Astrocyte (in vitro differentiated cells and primary cell): Measurements from ENCODE around the gene ATP6V1G2. TPM values are rescaled to one million over a fixed set of nuclear protein-coding genes. Genes with fewer than 3 reads are reported as not detected.

Experiments
- DNase-seq: peaks from one replicate; pipeline ENCODE4 v3.0.0-alpha.2; 2010; ENCODE audit warnings: low read depth
- FAIRE-seq: peaks from 2 replicates; lab custom pipeline; 2011; peaks lifted over from hg19 to GRCh38; lab: Jason Lieb, UNC
- H2AFZ ChIP-seq: 2 replicates; pipeline ENCODE4 v1.6.0; 2012; ENCODE audit warnings: low read depth, low read length, inconsistent platforms
- H3K27ac ChIP-seq: 2 replicates; pipeline ENCODE4 v1.5.1; 2011; ENCODE audit warnings: low read depth, low read length, inconsistent platforms
- H3K27me3 ChIP-seq: 2 replicates; pipeline ENCODE4 v1.6.0; 2011; ENCODE audit warnings: low read length, inconsistent platforms; ENCODE audit not compliant: insufficient read depth
- H3K36me3 ChIP-seq: 2 replicates; pipeline ENCODE4 v1.5.1; 2011; ENCODE audit warnings: low read length, inconsistent platforms; ENCODE audit not compliant: insufficient read depth
- H3K4me1 ChIP-seq: 2 replicates; pipeline ENCODE4 v1.5.1; 2011; ENCODE audit warnings: low read length, inconsistent platforms; ENCODE audit not compliant: insufficient read depth
- H3K4me2 ChIP-seq: 2 replicates; pipeline ENCODE4 v1.6.0; 2012; ENCODE audit warnings: low read length, inconsistent platforms
- H3K4me3 ChIP-seq: 2 replicates; pipeline ENCODE4 v1.5.1; 2011; ENCODE audit warnings: low read depth, mild to moderate bottlenecking, low read length, inconsistent platforms; ENCODE audit not compliant: insufficient read depth
- H3K79me2 ChIP-seq: 2 replicates; pipeline ENCODE4 v1.6.0; 2012; ENCODE audit warnings: mild to moderate bottlenecking, low read length, inconsistent platforms; ENCODE audit not compliant: insufficient read depth
- H3K9ac ChIP-seq: 2 replicates; pipeline ENCODE4 v1.6.0; 2012; ENCODE audit warnings: mild to moderate bottlenecking, low read length, inconsistent platforms
- H3K9me3 ChIP-seq: 2 replicates; pipeline ENCODE4 v1.5.1; 2012; ENCODE audit warnings: low read depth, mild to moderate bottlenecking, low read length, inconsistent platforms; ENCODE audit not compliant: insufficient read depth
- H4K20me1 ChIP-seq: 2 replicates; pipeline ENCODE4 v1.6.0; 2012; ENCODE audit warnings: low read length, inconsistent platforms; ENCODE audit not compliant: insufficient read depth
- H3K27ac Mint-ChIP-seq: one replicate; pipeline ENCODE4 v1.8.0; 2021; ENCODE audit warnings: mild to moderate bottlenecking, mixed read lengths; ENCODE audit not compliant: unreplicated experiment
- H3K27me3 Mint-ChIP-seq: one replicate; pipeline ENCODE4 v1.8.0; 2021; ENCODE audit warnings: low read depth, mixed read lengths; ENCODE audit not compliant: unreplicated experiment
- H3K36me3 Mint-ChIP-seq: one replicate; pipeline ENCODE4 v1.8.0; 2021; ENCODE audit warnings: low read depth, mixed read lengths; ENCODE audit not compliant: unreplicated experiment
- H3K4me1 Mint-ChIP-seq: one replicate; pipeline ENCODE4 v1.8.0; 2021; ENCODE audit warnings: low read depth, mixed read lengths; ENCODE audit not compliant: unreplicated experiment
- H3K4me3 Mint-ChIP-seq: one replicate; pipeline ENCODE4 v1.8.0; 2021; ENCODE audit warnings: mild to moderate bottlenecking, moderate library complexity, mixed read lengths; ENCODE audit not compliant: unreplicated experiment
- H3K9me3 Mint-ChIP-seq: one replicate; pipeline ENCODE4 v1.8.0; 2021; ENCODE audit warnings: mild to moderate bottlenecking, mixed read lengths; ENCODE audit not compliant: unreplicated experiment
- EZH2 ChIP-seq: IDR thresholded peaks from 2 replicates; pipeline ENCODE4 v1.6.1; 2012; ENCODE audit warnings: mild to moderate bottlenecking, low read length, inconsistent platforms; ENCODE audit not compliant: insufficient read depth
- total RNA-seq: library from RNA; stranded (reverse); gene quantifications from 2 replicates; pipeline ENCODE4 v1.2.1, GENCODE V29; 2021
- TF ChIP-seq, protein P1 (sequence below): IDR thresholded peaks from 2 replicates; pipeline ENCODE4 v1.5.1; 2011; ENCODE audit warnings: low read depth, mild to moderate bottlenecking, inconsistent platforms, low read length, moderate library complexity; ENCODE audit not compliant: insufficient read depth

ATP6V1G2 gene
- total RNA-seq, 1 donor from 2014 or later: 2.6 TPM

DNA sequence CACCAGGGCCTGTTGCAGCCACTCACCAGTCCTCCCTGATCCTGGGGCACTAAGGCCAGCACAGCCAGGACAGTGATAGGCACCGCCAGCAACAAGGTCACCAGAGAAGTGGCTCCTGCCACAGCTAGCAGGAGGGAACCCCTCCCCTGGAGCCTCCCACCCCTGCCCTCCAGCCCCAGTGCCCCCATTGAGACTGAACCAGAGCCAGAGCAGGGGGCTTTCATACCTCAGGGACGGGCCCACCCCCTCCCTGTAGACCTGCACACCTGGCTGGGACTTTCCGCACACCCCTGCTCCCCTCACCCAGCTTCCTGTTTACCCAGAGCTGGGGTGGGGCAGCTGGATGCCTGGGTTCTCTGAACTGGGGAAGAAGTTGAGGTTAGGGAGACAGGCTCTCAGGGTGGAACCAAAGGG lies 35.8 kb upstream of the ATP6V1G2 start, which contains the start of gene LTB:
TSS of gene LTB (minus strand) at position 195 of the 414 bp plus-strand sequence. CDS start at position 188, 7 bp downstream.
- peaks cover 4% of the 10 kb centered on the region for H3K4me1 Mint-ChIP-seq
- Histone ChIP-seq H3K27me3 (no peaks in the 10 kb centered on the region), H4K20me1 (no peaks in the 10 kb centered on the region), H3K9me3 (no peaks in the 10 kb centered on the region), H3K4me1 (peaks cover 11% of the 10 kb centered on the region), H3K79me2 (no peaks in the 10 kb centered on the region), H3K4me3 (peak within 1 kb of the TSS; percentile 77), H3K36me3 (no peaks in the 10 kb centered on the region), H2AFZ (peak within 1 kb of the TSS; percentile 98), H3K27ac (no peak within 1 kb of the TSS), H3K4me2 (peak within 1 kb of the TSS; percentile 95), H3K9ac (peak within 1 kb of the TSS; percentile 86)
- FAIRE-seq: no peak
- no peaks in the 10 kb centered on the region for H3K9me3 Mint-ChIP-seq
- no peak for DNase-seq
- peaks cover 4% of the 10 kb centered on the region for H3K27me3 Mint-ChIP-seq
- H3K27ac Mint-ChIP-seq: peak within 1 kb of the TSS; percentile 48
- peak within 1 kb of the TSS; percentile 98 for H3K4me3 Mint-ChIP-seq
- TF ChIP-seq EZH2: no peak
- TF ChIP-seq, protein P1, sequence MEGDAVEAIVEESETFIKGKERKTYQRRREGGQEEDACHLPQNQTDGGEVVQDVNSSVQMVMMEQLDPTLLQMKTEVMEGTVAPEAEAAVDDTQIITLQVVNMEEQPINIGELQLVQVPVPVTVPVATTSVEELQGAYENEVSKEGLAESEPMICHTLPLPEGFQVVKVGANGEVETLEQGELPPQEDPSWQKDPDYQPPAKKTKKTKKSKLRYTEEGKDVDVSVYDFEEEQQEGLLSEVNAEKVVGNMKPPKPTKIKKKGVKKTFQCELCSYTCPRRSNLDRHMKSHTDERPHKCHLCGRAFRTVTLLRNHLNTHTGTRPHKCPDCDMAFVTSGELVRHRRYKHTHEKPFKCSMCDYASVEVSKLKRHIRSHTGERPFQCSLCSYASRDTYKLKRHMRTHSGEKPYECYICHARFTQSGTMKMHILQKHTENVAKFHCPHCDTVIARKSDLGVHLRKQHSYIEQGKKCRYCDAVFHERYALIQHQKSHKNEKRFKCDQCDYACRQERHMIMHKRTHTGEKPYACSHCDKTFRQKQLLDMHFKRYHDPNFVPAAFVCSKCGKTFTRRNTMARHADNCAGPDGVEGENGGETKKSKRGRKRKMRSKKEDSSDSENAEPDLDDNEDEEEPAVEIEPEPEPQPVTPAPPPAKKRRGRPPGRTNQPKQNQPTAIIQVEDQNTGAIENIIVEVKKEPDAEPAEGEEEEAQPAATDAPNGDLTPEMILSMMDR: no peak
- no peaks in the 10 kb centered on the region for H3K36me3 Mint-ChIP-seq

GRCh38 chr6:31581434-31582229 lies 35.2 kb upstream of the ATP6V1G2 start:
- H3K4me3 Mint-ChIP-seq: peak overlapping the region; percentile 98
- no peaks in the 10 kb centered on the region for H3K36me3 Mint-ChIP-seq
- TF ChIP-seq, protein P1: no peak
- TF ChIP-seq EZH2: no peak
- peak overlapping the region; percentile 77 for H3K4me3 ChIP-seq
- no peaks in the 10 kb centered on the region for H3K9me3 ChIP-seq
- H3K9me3 Mint-ChIP-seq: no peaks in the 10 kb centered on the region
- H3K27ac Mint-ChIP-seq: peak overlapping the region; percentile 48
- peaks cover 4% of the 10 kb centered on the region for H3K4me1 Mint-ChIP-seq
- H4K20me1 ChIP-seq: no peaks in the 10 kb centered on the region
- no peak for DNase-seq
- FAIRE-seq: no peak
- H3K4me2 ChIP-seq: peak overlapping the region; percentile 95
- H3K9ac ChIP-seq: peak overlapping the region; percentile 86
- peaks cover 6% of the 10 kb centered on the region for H3K27me3 Mint-ChIP-seq
- no peaks in the 10 kb centered on the region for H3K27me3 ChIP-seq
- H3K79me2 ChIP-seq: no peaks in the 10 kb centered on the region
- H3K4me1 ChIP-seq: peaks cover 11% of the 10 kb centered on the region
- no peak overlapping the region for H3K27ac ChIP-seq
- H3K36me3 ChIP-seq: no peaks in the 10 kb centered on the region
- peak overlapping the region; percentile 98 for H2AFZ ChIP-seq
